COR-L47 (cell line): ENCODE measurements around the gene GABBR2.
"Not testable (repeated sequence)": the region's sequence is repeated elsewhere in the genome, so short reads cannot be mapped to it uniquely, and the experiment has no call there.

Experiments
- DNase-seq: peaks from one replicate; lab custom pipeline; 2025; lab: John Stamatoyannopoulos, UW

Gene GABBR2

GRCh38 chr9:98479967-98480847 is 228.5 kb downstream of the GABBR2 start:
- no peak for DNase-seq

GRCh38 chr9:98479449-98479848 is 229.3 kb downstream of the GABBR2 start:
- DNase-seq: no peak

GRCh38 chr9:98477884-98478283 is 230.9 kb downstream of the GABBR2 start:
- no peak for DNase-seq

- DNase-seq: no peak
Observed at GRCh38 chr9:98472216-98472615, 236.5 kb downstream of the GABBR2 start.

- DNase-seq: no peak
Observed at GRCh38 chr9:98471185-98471584, 237.6 kb downstream of the GABBR2 start.

- no peak for DNase-seq
Observed at GRCh38 chr9:98468567-98469239, 240.0 kb downstream of the GABBR2 start.

- DNase-seq: no peak
Observed at GRCh38 chr9:98465799-98466198, 242.9 kb downstream of the GABBR2 start.

GRCh38 chr9:98464156-98464690 is 244.5 kb downstream of the GABBR2 start:
- not testable (repeated sequence) for DNase-seq

GRCh38 chr9:98462310-98462709 is 246.4 kb downstream of the GABBR2 start:
- no peak for DNase-seq

- DNase-seq: no peak
Observed at GRCh38 chr9:98460704-98461103, 248.0 kb downstream of the GABBR2 start.

GRCh38 chr9:98457726-98458370 is 250.9 kb downstream of the GABBR2 start:
- DNase-seq: no peak

- DNase-seq: no peak
Observed at GRCh38 chr9:98456156-98456613, 252.6 kb downstream of the GABBR2 start.

- no peak for DNase-seq
Observed at GRCh38 chr9:98455256-98456155, 253.2 kb downstream of the GABBR2 start.

- no peak for DNase-seq
Observed at GRCh38 chr9:98453589-98454311, 255.0 kb downstream of the GABBR2 start.

GRCh38 chr9:98451576-98451975 is 257.2 kb downstream of the GABBR2 start:
- DNase-seq: no peak

GRCh38 chr9:98450496-98450895 is 258.2 kb downstream of the GABBR2 start:
- no peak for DNase-seq

GRCh38 chr9:98449871-98450270 is 258.9 kb downstream of the GABBR2 start:
- DNase-seq: no peak

- peak; percentile 60 for DNase-seq
Observed at GRCh38 chr9:98445576-98445975, 263.2 kb downstream of the GABBR2 start.

- no peak for DNase-seq
Observed at GRCh38 chr9:98444601-98445000, 264.1 kb downstream of the GABBR2 start.

GRCh38 chr9:98442541-98442940 is 266.2 kb downstream of the GABBR2 start:
- DNase-seq: no peak

- no peak for DNase-seq
Observed at GRCh38 chr9:98442114-98442513, 266.6 kb downstream of the GABBR2 start.
